ENCODE results near the gene NDUFAF8.

DNA sequence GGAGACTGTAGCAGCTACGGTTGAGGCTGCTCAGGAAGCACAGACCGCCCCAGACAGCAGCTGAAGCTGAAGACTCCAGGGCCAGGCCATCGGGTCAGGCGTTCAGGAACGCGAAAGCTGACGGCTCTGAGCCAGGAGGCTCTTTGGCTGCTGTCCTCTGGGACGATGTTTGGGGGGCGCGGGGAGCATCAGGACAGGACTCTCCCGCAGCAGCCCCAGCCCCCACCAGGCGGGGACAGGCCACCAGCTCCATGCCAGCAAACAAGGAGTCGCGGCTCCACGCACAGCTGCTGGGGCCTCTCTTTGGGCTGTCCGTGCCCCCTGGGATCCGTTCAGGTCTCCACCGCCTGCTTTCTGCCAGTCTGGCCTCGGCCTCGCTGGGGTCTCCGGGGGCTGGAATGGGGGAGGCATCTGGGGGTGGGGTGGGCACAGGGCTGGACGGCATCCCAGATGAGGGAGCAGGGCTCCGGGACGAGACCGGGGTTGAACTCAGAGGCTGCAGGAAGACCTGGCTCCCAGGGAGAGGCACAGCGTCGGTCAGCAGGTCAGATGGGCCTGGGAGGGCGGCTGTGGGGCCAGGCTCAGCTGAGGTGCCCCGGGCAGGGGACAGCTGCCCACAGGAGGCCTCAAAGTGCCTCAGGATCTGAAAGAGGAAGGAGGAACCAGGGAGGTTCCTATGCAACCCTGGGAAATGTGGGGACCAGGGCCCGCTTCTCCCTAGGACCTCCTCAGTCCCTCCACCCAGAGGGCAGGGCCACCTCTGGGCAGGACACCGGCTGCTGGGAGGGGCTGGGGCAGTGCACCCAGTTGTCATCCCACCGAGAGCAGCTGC, 10.1 kb upstream of the NDUFAF8 start:
- TF ChIP-seq, protein P1, sequence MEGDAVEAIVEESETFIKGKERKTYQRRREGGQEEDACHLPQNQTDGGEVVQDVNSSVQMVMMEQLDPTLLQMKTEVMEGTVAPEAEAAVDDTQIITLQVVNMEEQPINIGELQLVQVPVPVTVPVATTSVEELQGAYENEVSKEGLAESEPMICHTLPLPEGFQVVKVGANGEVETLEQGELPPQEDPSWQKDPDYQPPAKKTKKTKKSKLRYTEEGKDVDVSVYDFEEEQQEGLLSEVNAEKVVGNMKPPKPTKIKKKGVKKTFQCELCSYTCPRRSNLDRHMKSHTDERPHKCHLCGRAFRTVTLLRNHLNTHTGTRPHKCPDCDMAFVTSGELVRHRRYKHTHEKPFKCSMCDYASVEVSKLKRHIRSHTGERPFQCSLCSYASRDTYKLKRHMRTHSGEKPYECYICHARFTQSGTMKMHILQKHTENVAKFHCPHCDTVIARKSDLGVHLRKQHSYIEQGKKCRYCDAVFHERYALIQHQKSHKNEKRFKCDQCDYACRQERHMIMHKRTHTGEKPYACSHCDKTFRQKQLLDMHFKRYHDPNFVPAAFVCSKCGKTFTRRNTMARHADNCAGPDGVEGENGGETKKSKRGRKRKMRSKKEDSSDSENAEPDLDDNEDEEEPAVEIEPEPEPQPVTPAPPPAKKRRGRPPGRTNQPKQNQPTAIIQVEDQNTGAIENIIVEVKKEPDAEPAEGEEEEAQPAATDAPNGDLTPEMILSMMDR (IDR thresholded peaks at IDR 0.05): no peak
- no peak for TF ChIP-seq POLR2A (IDR thresholded peaks at IDR 0.05)
